Gastrocnemius medialis (tissue), 4 donors: ENCODE measurements around the gene SCUBE1.

Experiments used
- POLR2A ChIP-seq, 2 donors: fragments of 450-650 bp; IDR thresholded peaks; one replicate each; pipeline ENCODE4 v1.6.1; 2017; ENCODE audit warnings: antibody characterized with exemption in 2 of 2, mild to moderate bottlenecking in 2 of 2, moderate library complexity in 2 of 2
- TF ChIP-seq, protein P1 (sequence below), 5 experiments: fragments of 450-650 bp in 3 of 5; fragments of 200-600 bp in 2 of 5; sonication (generic) in 2 of 5; IDR thresholded peaks in 4 of 5; conservative IDR thresholded peaks in 1 of 5; 1 replicate in 4 of 5; 2 replicates in 1 of 5; pipeline ENCODE4 v1.5.1; 2016 to 2019; ENCODE audit warnings: antibody characterized with exemption in 5 of 5, mild to moderate bottlenecking in 3 of 5, moderate library complexity in 3 of 5

DNA sequence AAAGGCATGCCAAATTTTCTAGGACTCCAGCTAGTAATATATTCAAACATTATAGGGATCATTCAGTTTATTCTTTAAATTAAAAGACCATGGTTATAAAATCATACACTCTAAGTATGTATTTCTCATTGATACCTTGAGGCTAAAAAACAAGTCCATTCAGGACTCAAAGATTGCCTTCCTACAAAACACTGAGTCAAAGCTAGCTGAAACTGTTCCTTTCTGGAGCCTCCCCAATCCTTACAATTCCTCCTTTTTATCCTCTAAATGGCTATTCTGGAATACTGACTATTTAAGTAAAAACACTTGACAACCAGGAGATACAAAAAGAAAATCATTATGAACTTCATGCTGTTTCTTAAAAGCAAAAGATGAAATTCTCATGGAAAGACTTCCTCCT lies 151.3 kb downstream of the SCUBE1 start:
- TF ChIP-seq, protein P1, sequence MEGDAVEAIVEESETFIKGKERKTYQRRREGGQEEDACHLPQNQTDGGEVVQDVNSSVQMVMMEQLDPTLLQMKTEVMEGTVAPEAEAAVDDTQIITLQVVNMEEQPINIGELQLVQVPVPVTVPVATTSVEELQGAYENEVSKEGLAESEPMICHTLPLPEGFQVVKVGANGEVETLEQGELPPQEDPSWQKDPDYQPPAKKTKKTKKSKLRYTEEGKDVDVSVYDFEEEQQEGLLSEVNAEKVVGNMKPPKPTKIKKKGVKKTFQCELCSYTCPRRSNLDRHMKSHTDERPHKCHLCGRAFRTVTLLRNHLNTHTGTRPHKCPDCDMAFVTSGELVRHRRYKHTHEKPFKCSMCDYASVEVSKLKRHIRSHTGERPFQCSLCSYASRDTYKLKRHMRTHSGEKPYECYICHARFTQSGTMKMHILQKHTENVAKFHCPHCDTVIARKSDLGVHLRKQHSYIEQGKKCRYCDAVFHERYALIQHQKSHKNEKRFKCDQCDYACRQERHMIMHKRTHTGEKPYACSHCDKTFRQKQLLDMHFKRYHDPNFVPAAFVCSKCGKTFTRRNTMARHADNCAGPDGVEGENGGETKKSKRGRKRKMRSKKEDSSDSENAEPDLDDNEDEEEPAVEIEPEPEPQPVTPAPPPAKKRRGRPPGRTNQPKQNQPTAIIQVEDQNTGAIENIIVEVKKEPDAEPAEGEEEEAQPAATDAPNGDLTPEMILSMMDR (IDR thresholded peaks at IDR 0.05 in 4 of 5, conservative IDR thresholded peaks at IDR 0.05 in 1 of 5), result no peak
- no peak for TF ChIP-seq POLR2A (IDR thresholded peaks at IDR 0.05)
